ENCODE results near the gene TUBB.

TUBB gene

DNA sequence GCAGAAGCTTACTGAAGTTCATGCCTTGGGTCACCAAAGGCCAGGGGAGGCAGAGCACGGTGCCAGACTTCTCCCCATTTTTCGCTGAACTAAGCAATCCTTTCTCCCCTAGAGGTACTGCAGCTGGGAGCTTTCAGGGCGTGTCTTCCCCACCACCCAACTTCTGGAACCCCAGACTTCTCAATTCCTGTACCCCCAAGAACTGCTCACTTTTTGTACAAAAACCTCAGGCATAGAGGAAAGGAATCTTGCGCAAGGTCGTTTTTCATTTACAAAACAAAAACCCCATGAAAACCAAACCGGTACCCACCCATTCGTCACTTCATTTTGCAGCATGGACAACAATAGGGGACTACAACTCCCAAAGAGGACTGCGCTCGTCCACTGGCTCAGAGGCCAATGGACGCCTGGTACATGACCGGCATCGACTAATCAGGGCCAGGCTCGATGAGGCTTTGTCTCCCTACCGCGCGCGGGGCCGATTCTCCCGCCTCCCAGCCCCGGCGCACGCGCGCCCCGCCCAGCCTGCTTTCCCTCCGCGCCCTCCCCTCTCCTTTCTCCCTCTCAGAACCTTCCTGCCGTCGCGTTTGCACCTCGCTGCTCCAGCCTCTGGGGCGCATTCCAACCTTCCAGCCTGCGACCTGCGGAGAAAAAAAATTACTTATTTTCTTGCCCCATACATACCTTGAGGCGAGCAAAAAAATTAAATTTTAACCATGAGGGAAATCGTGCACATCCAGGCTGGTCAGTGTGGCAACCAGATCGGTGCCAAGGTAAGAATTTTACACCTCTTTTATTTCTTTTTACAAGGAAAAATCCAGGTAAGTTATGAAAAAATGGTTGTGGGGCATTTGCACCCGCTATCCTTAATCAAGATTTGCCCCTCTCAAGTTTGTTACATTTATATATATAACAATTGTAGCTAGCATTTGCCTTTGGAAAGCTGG is at the start of gene TUBB:
Gene TUBB (plus strand): TSS at position 562 of the 947 bp plus-strand sequence. CDS start 155 bp downstream, at position 717.
- H3K9me3 Mint-ChIP-seq, result no peaks in the 10 kb centered on the region
- peak; percentile 61 for ATAC-seq (replicated peaks; ENCODE audit: extremely low read depth, poor library complexity, severe bottlenecking)

GRCh38 chr6:30670760-30671527 is 49.2 kb upstream of the TUBB start:
- Mint-ChIP-seq H3K9me3 (no peaks in the 10 kb centered on the region), H3K27ac (ENCODE audit: low read depth) (no peak overlapping the region), H3K4me3 (peak overlapping the region; percentile 95), H3K27me3 (no peaks in the 10 kb centered on the region), H3K36me3 (ENCODE audit: insufficient read depth) (peaks cover 44% of the 10 kb centered on the region), H3K4me1 (peaks cover 29% of the 10 kb centered on the region)
- ATAC-seq (replicated peaks; ENCODE audit: extremely low read depth, poor library complexity, severe bottlenecking), result no peak
- DNase-seq (ENCODE audit: low spot score in 2 of 2), result no peak

More for the DNA sequence above, at the start of gene TUBB:
- no peaks in the 10 kb centered on the region for H3K27me3 Mint-ChIP-seq
- peaks cover 64% of the 10 kb centered on the region for H3K4me1 Mint-ChIP-seq
- H3K36me3 Mint-ChIP-seq (ENCODE audit: insufficient read depth), result peaks cover 55% of the 10 kb centered on the region
- H3K27ac Mint-ChIP-seq (ENCODE audit: low read depth), result peak within 1 kb of the TSS; percentile 87
- peak; percentile 82 to 90 for DNase-seq (ENCODE audit: low spot score in 2 of 2)
- peak within 1 kb of the TSS; percentile 94 for H3K4me3 Mint-ChIP-seq

- Mint-ChIP-seq H3K36me3 (ENCODE audit: insufficient read depth) (peaks cover 46% of the 10 kb centered on the region), H3K4me3 (peak within 1 kb of the TSS; percentile 95), H3K4me1 (peaks cover 36% of the 10 kb centered on the region), H3K27me3 (no peaks in the 10 kb centered on the region), H3K27ac (ENCODE audit: low read depth) (peak within 1 kb of the TSS; percentile 82), H3K9me3 (no peaks in the 10 kb centered on the region)
- DNase-seq (ENCODE audit: low spot score in 2 of 2), result peak; percentile 80
- peak; percentile 71 for ATAC-seq (replicated peaks; ENCODE audit: extremely low read depth, poor library complexity, severe bottlenecking)
Measured at GRCh38 chr6:30672445-30673253, 47.5 kb upstream of the TUBB start, which contains the start of gene DHX16. TSS of gene DHX16 (minus strand) at chr6:30673006. CDS start at chr6:30672841, 165 bp downstream.

GRCh38 chr6:30676660-30677285 is 43.4 kb upstream of the TUBB start:
- Mint-ChIP-seq H3K4me1 (peaks cover 48% of the 10 kb centered on the region), H3K4me3 (no peak overlapping the region), H3K27me3 (no peaks in the 10 kb centered on the region), H3K27ac (ENCODE audit: low read depth) (peak overlapping the region; percentile 65), H3K36me3 (ENCODE audit: insufficient read depth) (peaks cover 62% of the 10 kb centered on the region), H3K9me3 (no peaks in the 10 kb centered on the region)
- DNase-seq (ENCODE audit: low spot score in 2 of 2) (no peak), ATAC-seq (replicated peaks; ENCODE audit: extremely low read depth, poor library complexity, severe bottlenecking) (no peak)

- H3K27me3 Mint-ChIP-seq, result no peaks in the 10 kb centered on the region
- H3K27ac Mint-ChIP-seq (ENCODE audit: low read depth), result peak overlapping the region; percentile 99
- H3K36me3 Mint-ChIP-seq (ENCODE audit: insufficient read depth), result peaks cover 67% of the 10 kb centered on the region
- peaks cover 52% of the 10 kb centered on the region for H3K4me1 Mint-ChIP-seq
- DNase-seq (ENCODE audit: low spot score in 2 of 2), result peak; percentile 86 to 94
- no peaks in the 10 kb centered on the region for H3K9me3 Mint-ChIP-seq
- ATAC-seq (replicated peaks; ENCODE audit: extremely low read depth, poor library complexity, severe bottlenecking), result peak; percentile 42
- peak overlapping the region; percentile 92 for H3K4me3 Mint-ChIP-seq
Measured at GRCh38 chr6:30678964-30679726, 41.0 kb upstream of the TUBB start.

- no peak for ATAC-seq (replicated peaks; ENCODE audit: extremely low read depth, poor library complexity, severe bottlenecking)
- Mint-ChIP-seq H3K9me3 (no peaks in the 10 kb centered on the region), H3K36me3 (ENCODE audit: insufficient read depth) (peaks cover 67% of the 10 kb centered on the region), H3K4me3 (peak overlapping the region; percentile 92), H3K27me3 (no peaks in the 10 kb centered on the region), H3K27ac (ENCODE audit: low read depth) (peak overlapping the region; percentile 99), H3K4me1 (peaks cover 55% of the 10 kb centered on the region)
- no peak for DNase-seq (ENCODE audit: low spot score in 2 of 2)
Measured at GRCh38 chr6:30679765-30680535, 40.2 kb upstream of the TUBB start.

DNA sequence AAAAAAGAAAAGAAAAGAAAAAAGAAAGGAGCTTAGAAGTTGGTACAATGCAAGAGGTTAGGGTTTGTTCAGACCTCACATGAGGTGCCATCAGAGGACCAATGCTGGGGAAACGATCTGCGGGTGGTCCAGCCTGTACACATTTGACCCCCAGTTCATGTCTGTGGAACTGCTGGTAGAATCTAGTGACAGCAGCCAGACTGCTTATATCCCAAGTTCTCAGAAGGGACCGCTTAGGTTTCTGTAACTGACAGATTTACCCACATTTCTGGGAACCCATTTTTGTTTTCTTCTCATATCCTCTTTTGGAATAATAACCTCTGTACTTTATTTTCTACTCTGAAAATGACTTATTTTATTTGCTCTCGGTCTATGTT is 38.4 kb upstream of the TUBB start:
- Mint-ChIP-seq H3K36me3 (ENCODE audit: insufficient read depth) (peaks cover 69% of the 10 kb centered on the region), H3K4me1 (peaks cover 61% of the 10 kb centered on the region), H3K27me3 (no peaks in the 10 kb centered on the region), H3K9me3 (no peaks in the 10 kb centered on the region), H3K27ac (ENCODE audit: low read depth) (peak overlapping the region; percentile 99), H3K4me3 (peak overlapping the region; percentile 92)
- ATAC-seq (replicated peaks; ENCODE audit: extremely low read depth, poor library complexity, severe bottlenecking) (no peak), DNase-seq (ENCODE audit: low spot score in 2 of 2) (no peak)

DNA sequence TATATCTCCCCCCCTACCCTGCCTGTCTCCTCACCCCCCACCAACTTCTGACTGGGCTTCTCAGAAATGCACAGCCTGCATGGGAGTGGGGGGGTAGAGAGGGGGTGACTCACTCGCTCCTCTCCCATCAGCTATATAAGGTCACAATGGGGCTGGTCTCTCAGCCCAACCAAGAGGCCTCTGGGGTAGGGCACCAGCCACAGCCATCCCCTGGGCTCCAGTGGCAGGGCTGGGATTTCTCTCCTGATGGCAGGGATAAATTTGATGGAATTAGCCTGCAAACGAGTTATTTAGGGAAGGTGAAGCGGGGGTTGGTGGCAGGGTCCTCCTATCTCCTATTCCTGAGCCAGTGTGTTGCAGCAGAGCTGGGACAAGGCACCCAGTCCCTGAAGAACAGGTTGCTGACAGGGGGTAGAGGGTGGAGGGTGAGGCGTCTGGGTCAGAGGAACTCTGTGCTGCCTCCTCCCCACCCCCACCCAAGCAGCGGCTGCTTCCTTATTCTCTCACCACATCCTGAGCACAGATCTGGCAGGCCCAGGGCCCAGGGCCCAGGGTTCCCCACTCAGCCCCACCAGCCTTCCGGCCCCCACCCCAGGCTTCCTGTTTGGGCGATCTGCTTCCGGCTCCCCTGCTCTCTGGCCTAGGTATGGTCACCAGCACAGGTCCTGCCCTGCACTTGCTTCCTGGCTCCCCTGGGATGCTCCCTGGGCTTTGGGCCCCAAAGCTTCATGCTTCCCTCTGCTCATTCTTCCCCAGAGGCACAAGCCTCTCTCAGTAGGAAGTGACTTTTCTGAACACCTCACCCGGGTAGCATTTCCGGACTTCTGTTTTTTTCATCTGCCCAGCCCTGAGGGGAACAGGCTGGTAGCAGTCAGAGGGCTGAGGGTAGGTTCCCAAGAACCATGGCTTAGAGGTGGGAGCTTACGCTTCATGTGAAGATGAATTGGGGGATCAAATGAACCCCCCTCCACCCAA is 37.7 kb upstream of the TUBB start:
- Mint-ChIP-seq H3K9me3 (no peaks in the 10 kb centered on the region), H3K27ac (ENCODE audit: low read depth) (peak overlapping the region; percentile 99), H3K4me1 (peaks cover 62% of the 10 kb centered on the region), H3K36me3 (ENCODE audit: insufficient read depth) (peaks cover 62% of the 10 kb centered on the region), H3K4me3 (peak overlapping the region; percentile 92), H3K27me3 (no peaks in the 10 kb centered on the region)
- ATAC-seq (replicated peaks; ENCODE audit: extremely low read depth, poor library complexity, severe bottlenecking), result peak; percentile 83
- peak; percentile 71 to 86 for DNase-seq (ENCODE audit: low spot score in 2 of 2)

DNA sequence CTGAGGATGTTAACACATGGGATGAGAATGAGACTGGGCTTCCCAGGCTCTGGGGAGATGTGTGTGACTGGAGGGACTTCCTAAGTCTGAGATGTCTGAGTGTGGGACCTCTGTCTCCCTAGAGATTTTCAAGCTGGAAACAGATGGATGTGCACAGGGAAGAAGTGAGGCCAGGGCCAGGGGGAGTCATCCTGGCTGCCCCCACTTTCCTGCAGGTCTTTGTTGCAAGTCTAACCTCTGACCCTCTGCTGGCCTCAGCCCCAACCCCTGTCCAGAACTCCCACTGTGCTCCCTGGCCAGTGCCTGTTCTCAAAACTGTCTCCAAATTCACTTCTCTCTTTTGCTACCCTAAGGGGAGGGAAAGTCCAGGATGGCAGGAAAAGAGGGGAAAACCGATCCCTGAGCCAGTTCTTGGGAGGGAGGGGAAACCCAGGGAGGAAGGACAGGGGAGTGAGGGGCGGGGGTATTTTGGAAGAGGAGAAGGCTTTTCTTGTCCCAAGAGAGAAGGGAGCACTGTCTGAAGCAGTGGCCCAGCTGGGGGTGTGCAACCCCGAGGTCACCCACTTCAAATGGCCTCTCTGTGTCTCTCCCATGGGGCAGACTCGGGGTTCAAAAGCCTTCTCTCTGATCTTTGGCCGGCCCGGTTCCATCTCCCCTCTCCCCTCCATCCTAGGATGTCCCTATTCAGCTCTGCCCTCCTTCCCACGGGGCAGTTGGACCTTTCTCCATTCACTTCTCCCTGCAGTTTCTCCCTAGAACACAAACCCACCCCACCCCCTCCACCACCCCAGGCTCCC is 36.8 kb upstream of the TUBB start:
- DNase-seq (ENCODE audit: low spot score in 2 of 2) (no peak), ATAC-seq (replicated peaks; ENCODE audit: extremely low read depth, poor library complexity, severe bottlenecking) (no peak)
- Mint-ChIP-seq H3K9me3 (no peaks in the 10 kb centered on the region), H3K4me1 (peaks cover 71% of the 10 kb centered on the region), H3K36me3 (ENCODE audit: insufficient read depth) (peaks cover 54% of the 10 kb centered on the region), H3K27ac (ENCODE audit: low read depth) (peak overlapping the region; percentile 99), H3K27me3 (no peaks in the 10 kb centered on the region), H3K4me3 (peak overlapping the region; percentile 92)

Data from central memory CD8-positive, alpha-beta T cell (primary cell).